OCI-LY1 (cell line): ENCODE data around the gene PICALM.

Experiments
- H2AFZ ChIP-seq: fragments of 200-600 bp; sonication (generic), shearing (Covaris generic); 2 replicates; pipeline ENCODE4 v1.6.0; 2014; ENCODE audit warnings: antibody characterized with exemption, mild to moderate bottlenecking, low read length
- H3F3A ChIP-seq: fragments of 200-600 bp; sonication (generic), shearing (Covaris generic); 2 replicates; pipeline ENCODE4 v1.6.0; 2014; ENCODE audit warnings: mild to moderate bottlenecking, antibody characterized with exemption, low read length, moderate library complexity; ENCODE audit not compliant: insufficient read depth
- H3K27ac ChIP-seq: fragments of 200-600 bp; sonication (generic); 2 replicates; pipeline ENCODE4 v1.5.1; 2014; ENCODE audit warnings: low read length, mixed run types, mild to moderate bottlenecking, low read depth; ENCODE audit not compliant: poor library complexity, severe bottlenecking
- H3K27me3 ChIP-seq: fragments of 200-600 bp; sonication (generic); 2 replicates; pipeline ENCODE4 v1.6.0; 2014; ENCODE audit warnings: antibody characterized with exemption, mild to moderate bottlenecking, low read length, moderate library complexity; ENCODE audit not compliant: insufficient read depth
- H3K36me3 ChIP-seq: fragments of 200-600 bp; sonication (generic); 2 replicates; pipeline ENCODE4 v1.6.1; 2014; ENCODE audit warnings: mild to moderate bottlenecking, antibody characterized with exemption, low read length, moderate library complexity, mixed read lengths; ENCODE audit not compliant: insufficient read depth
- H3K4me1 ChIP-seq: fragments of 200-600 bp; sonication (generic); 2 replicates; pipeline ENCODE4 v1.5.1; 2014; ENCODE audit warnings: mild to moderate bottlenecking, low read length, moderate library complexity; ENCODE audit not compliant: insufficient read depth, severe bottlenecking
- H3K4me2 ChIP-seq: fragments of 200-600 bp; sonication (generic), shearing (Covaris generic); 2 replicates; pipeline ENCODE4 v1.6.1; 2014; ENCODE audit warnings: low read length
- H3K4me3 ChIP-seq: fragments of 200-600 bp; sonication (generic); 2 replicates; pipeline ENCODE4 v1.5.1; 2014; ENCODE audit warnings: low read length, low read depth, mild to moderate bottlenecking, mixed read lengths; ENCODE audit not compliant: poor library complexity, severe bottlenecking
- H3K79me2 ChIP-seq: fragments of 200-600 bp; shearing (Covaris generic); 2 replicates; pipeline ENCODE4 v1.6.1; 2016; ENCODE audit warnings: mixed run types, low read length, mixed read lengths; ENCODE audit not compliant: insufficient read depth
- H3K9ac ChIP-seq: fragments of 200-600 bp; sonication (generic), shearing (Covaris generic); 2 replicates; pipeline ENCODE4 v1.6.1; 2014; ENCODE audit warnings: mild to moderate bottlenecking, low read length, mixed read lengths
- H3K9me2 ChIP-seq: fragments of 200-600 bp; sonication (generic), shearing (Covaris generic); 2 replicates; pipeline ENCODE4 v1.6.1; 2014; ENCODE audit warnings: low read depth, mild to moderate bottlenecking, low read length, mixed read lengths
- H3K9me3 ChIP-seq: fragments of 200-600 bp; shearing (Covaris generic); 2 replicates; pipeline ENCODE4 v1.6.1; 2014; ENCODE audit warnings: low read length, mixed read lengths
- H4K20me1 ChIP-seq: fragments of 200-600 bp; sonication (generic), shearing (Covaris generic); 2 replicates; pipeline ENCODE4 v1.6.0; 2016; ENCODE audit warnings: mild to moderate bottlenecking, low read length; ENCODE audit not compliant: insufficient read depth
- CTCF ChIP-seq: fragments of 200-600 bp; sonication (generic), shearing (Covaris generic); IDR thresholded peaks from 2 replicates; pipeline ENCODE4 v1.5.1; 2017; ENCODE audit warnings: mild to moderate bottlenecking, antibody characterized with exemption, low read length, moderate library complexity, mixed read lengths
- EZH2 ChIP-seq: fragments of 200-600 bp; sonication (generic), shearing (Covaris generic); IDR thresholded peaks from 2 replicates; pipeline ENCODE4 v1.8.0; 2017; ENCODE audit warnings: borderline replicate concordance, mixed run types, mild to moderate bottlenecking, antibody characterized with exemption, low read length, moderate library complexity, mixed read lengths

The PICALM gene

GRCh38 chr11:86099874-86100273, 31.0 kb upstream of the PICALM start:
- Histone ChIP-seq H3K27ac (peak overlapping the region; percentile 16), H3F3A (no peaks in the 10 kb centered on the region), H3K4me2 (peak overlapping the region; percentile 36; the same call in 1 of the 2 replicates), H3K4me1 (peaks cover 19% of the 10 kb centered on the region), H3K9me2 (no peaks in the 10 kb centered on the region), H3K36me3 (no peaks in the 10 kb centered on the region), H3K9ac (no peak overlapping the region), H3K79me2 (no peaks in the 10 kb centered on the region), H3K4me3 (no peak overlapping the region), H2AFZ (peak overlapping the region; percentile 39; the same call in 1 of the 2 replicates), H3K9me3 (no peaks in the 10 kb centered on the region), H4K20me1 (no peaks in the 10 kb centered on the region), H3K27me3 (no peaks in the 10 kb centered on the region)
- no peak for TF ChIP-seq CTCF

- H3K9me2 ChIP-seq = no peaks in the 10 kb centered on the region
- H3K27me3 ChIP-seq = no peaks in the 10 kb centered on the region
- peaks cover 19% of the 10 kb centered on the region for H3K4me1 ChIP-seq
- H3K79me2 ChIP-seq = no peaks in the 10 kb centered on the region
- no peak overlapping the region for H3K9ac ChIP-seq
- no peak overlapping the region for H3K4me3 ChIP-seq
- H3F3A ChIP-seq = no peaks in the 10 kb centered on the region
- no peaks in the 10 kb centered on the region for H4K20me1 ChIP-seq
- H3K27ac ChIP-seq = peak overlapping the region; percentile 29
- H3K36me3 ChIP-seq = no peaks in the 10 kb centered on the region
- no peaks in the 10 kb centered on the region for H3K9me3 ChIP-seq
- no peak overlapping the region for H3K4me2 ChIP-seq
- TF ChIP-seq EZH2 (no peak), CTCF (no peak)
- H2AFZ ChIP-seq = peak overlapping the region; percentile 76
Observed at GRCh38 chr11:86097980-86098379, 29.1 kb upstream of the PICALM start.

- H3K9me3 ChIP-seq = no peaks in the 10 kb centered on the region
- no peak overlapping the region for H3K9ac ChIP-seq
- H2AFZ ChIP-seq = no peak overlapping the region
- no peaks in the 10 kb centered on the region for H3K9me2 ChIP-seq
- no peak for TF ChIP-seq EZH2
- no peak for TF ChIP-seq CTCF
- no peak overlapping the region for H3K27ac ChIP-seq
- no peaks in the 10 kb centered on the region for H3K4me1 ChIP-seq
- no peaks in the 10 kb centered on the region for H4K20me1 ChIP-seq
- H3K4me2 ChIP-seq = no peak overlapping the region
- H3K79me2 ChIP-seq = no peaks in the 10 kb centered on the region
- no peaks in the 10 kb centered on the region for H3F3A ChIP-seq
- H3K27me3 ChIP-seq = no peaks in the 10 kb centered on the region
- no peak overlapping the region for H3K4me3 ChIP-seq
- no peaks in the 10 kb centered on the region for H3K36me3 ChIP-seq
Observed at GRCh38 chr11:86091566-86091965, 22.7 kb upstream of the PICALM start.
